Thoracic aorta (tissue), 2 donors: ENCODE results near the gene KRTAP19-5. TPM values are rescaled to one million over a fixed set of nuclear protein-coding genes. Genes with fewer than 3 reads are reported as not detected.
"Not testable (repeated sequence)": the region's sequence is repeated elsewhere in the genome, so short reads cannot be mapped to it uniquely, and the experiment has no call there.

Experiments used
- ATAC-seq: fragments of 150-250 bp; one replicate; pipeline ENCODE4 v1.8.0; 2017; ENCODE audit warnings: low read depth; ENCODE audit not compliant: insufficient number of reproducible peaks, low FRiP score
- DNase-seq: peaks from one replicate; pipeline ENCODE4 v3.0.0-alpha.2; 2020; ENCODE audit warnings: low spot score
- H3K27ac ChIP-seq, 2 donors: fragments of 200-600 bp; sonication (generic); 1 replicate in 1 of 2; 2 replicates in 1 of 2; pipeline ENCODE4 v1.5.1; 2016; ENCODE audit warnings: mild to moderate bottlenecking in 2 of 2, moderate library complexity in 2 of 2
- H3K27me3 ChIP-seq: fragments of 200-600 bp; sonication (generic); replicated peaks from 2 replicates; pipeline ENCODE4 v1.6.0; 2016; ENCODE audit warnings: mild to moderate bottlenecking; ENCODE audit not compliant: insufficient read depth
- H3K36me3 ChIP-seq: fragments of 200-600 bp; sonication (generic); one replicate; pipeline ENCODE4 v1.5.1; 2016
- H3K4me1 ChIP-seq, 2 donors: fragments of 200-600 bp; sonication (generic); 1 replicate in 1 of 2; 2 replicates in 1 of 2; pipeline versions ENCODE4 v1.5.1 to v1.6.0; 2016; ENCODE audit warnings: low read depth in 2 of 2, mild to moderate bottlenecking in 1 of 2; ENCODE audit not compliant: control insufficient read depth in 1 of 2
- H3K4me3 ChIP-seq: fragments of 200-600 bp; sonication (generic); 2 replicates; pipeline ENCODE4 v1.5.1; 2016; ENCODE audit warnings: mild to moderate bottlenecking
- H3K9me3 ChIP-seq: fragments of 200-600 bp; sonication (generic); 2 replicates; pipeline ENCODE4 v1.5.1; 2016
- total RNA-seq, 2 donors: library from RNA; depleted of rRNA; stranded (reverse); fragments of >200 nt; gene quantifications; one replicate each; pipeline versions ENCODE4 v1.1.0 to v1.2.3, GENCODE V29; 2016
- TF ChIP-seq, protein P1 (sequence below): fragments of 200-600 bp; sonication (generic); IDR thresholded peaks from one replicate; pipeline ENCODE4 v1.5.1; 2019; ENCODE audit warnings: antibody characterized with exemption

KRTAP19-5 gene
- not detected for total RNA-seq

DNA sequence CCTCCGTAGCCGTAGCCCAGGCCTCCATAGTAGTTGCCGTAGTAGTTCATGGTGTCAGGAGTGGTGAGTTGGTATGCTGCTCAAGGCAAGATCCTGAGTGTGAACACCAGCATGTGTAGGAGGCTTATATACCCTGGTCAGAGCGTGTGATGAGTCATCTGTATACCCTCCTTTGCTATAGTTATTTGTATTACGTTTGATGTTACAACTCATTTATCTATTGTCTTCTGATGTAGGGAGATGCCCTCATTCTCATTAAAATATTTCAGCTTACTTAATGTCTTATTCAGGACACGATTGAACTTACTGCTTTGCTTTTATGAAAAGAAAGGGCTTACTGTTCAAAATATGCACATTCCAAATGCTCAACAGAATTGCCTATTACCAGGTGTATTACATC lies at the start of gene KRTAP19-5:
KRTAP19-5 (minus strand) TSS at position 101 of the 400 bp plus-strand sequence; CDS start at position 50, 51 bp downstream.
- no peak within 1 kb of the TSS for H3K27ac ChIP-seq
- H3K36me3 ChIP-seq = no peaks in the 10 kb centered on the region
- ATAC-seq = no peak
- H3K9me3 ChIP-seq = no peaks in the 10 kb centered on the region
- no peaks in the 10 kb centered on the region for H3K4me1 ChIP-seq
- TF ChIP-seq, protein P1, sequence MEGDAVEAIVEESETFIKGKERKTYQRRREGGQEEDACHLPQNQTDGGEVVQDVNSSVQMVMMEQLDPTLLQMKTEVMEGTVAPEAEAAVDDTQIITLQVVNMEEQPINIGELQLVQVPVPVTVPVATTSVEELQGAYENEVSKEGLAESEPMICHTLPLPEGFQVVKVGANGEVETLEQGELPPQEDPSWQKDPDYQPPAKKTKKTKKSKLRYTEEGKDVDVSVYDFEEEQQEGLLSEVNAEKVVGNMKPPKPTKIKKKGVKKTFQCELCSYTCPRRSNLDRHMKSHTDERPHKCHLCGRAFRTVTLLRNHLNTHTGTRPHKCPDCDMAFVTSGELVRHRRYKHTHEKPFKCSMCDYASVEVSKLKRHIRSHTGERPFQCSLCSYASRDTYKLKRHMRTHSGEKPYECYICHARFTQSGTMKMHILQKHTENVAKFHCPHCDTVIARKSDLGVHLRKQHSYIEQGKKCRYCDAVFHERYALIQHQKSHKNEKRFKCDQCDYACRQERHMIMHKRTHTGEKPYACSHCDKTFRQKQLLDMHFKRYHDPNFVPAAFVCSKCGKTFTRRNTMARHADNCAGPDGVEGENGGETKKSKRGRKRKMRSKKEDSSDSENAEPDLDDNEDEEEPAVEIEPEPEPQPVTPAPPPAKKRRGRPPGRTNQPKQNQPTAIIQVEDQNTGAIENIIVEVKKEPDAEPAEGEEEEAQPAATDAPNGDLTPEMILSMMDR = no peak
- no peaks in the 10 kb centered on the region for H3K27me3 ChIP-seq
- DNase-seq = no peak
- H3K4me3 ChIP-seq = no peak within 1 kb of the TSS

DNA sequence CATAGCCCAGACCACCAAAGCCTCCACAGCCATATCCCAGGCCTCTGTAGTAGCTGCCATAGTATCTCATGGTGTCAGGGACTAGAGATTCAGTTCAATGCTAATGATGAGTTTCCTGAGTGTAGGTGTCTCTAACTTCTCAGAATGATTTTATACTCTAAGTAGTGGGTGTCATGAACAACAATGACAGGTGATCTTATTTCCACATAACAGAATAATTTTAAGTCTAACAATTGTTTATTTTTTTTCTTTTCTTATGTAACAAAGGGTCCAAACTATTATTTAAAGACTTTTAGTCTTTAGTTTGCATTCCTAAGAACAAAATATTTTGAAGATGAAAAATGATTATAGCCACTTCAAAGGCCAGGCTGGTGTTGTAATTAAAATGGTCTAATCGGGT lies 39.8 kb upstream of the KRTAP19-5 start, which contains the start of gene KRTAP19-6:
KRTAP19-6 (minus strand) TSS at position 101 of the 400 bp plus-strand sequence; CDS start at position 70, 31 bp downstream.
- no peaks in the 10 kb centered on the region for H3K27me3 ChIP-seq
- no peak within 1 kb of the TSS for H3K4me3 ChIP-seq
- ATAC-seq = no peak
- TF ChIP-seq, protein P1 = no peak
- H3K27ac ChIP-seq = no peak within 1 kb of the TSS
- no peaks in the 10 kb centered on the region for H3K4me1 ChIP-seq
- DNase-seq = no peak
- no peaks in the 10 kb centered on the region for H3K36me3 ChIP-seq
- no peaks in the 10 kb centered on the region for H3K9me3 ChIP-seq

DNA sequence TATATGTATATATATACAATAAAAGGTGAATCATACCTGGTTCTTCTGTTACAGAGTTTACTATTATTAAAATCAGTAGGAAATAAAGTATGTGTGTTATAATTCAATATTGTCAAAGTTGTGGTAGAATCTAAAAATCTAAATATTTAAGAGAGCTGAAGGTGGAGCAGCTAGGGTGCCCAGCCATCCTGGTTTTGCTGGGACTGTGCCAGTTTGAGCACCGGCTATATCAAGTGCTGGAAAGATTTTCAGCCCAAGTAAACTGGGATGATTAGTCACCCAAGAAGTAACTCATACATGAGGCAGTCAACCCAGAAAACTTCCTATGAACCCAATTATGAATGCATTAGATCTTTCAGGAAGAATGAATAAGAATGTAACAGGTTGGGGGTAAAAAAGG lies 16.9 kb upstream of the KRTAP19-5 start:
- Histone ChIP-seq H3K4me3 (no peak overlapping the region), H3K9me3 (no peaks in the 10 kb centered on the region), H3K27me3 (no peaks in the 10 kb centered on the region), H3K36me3 (no peaks in the 10 kb centered on the region), H3K4me1 (no peaks in the 10 kb centered on the region), H3K27ac (no peak overlapping the region)
- DNase-seq (no peak), ATAC-seq (no peak)
- TF ChIP-seq, protein P1 = no peak

DNA sequence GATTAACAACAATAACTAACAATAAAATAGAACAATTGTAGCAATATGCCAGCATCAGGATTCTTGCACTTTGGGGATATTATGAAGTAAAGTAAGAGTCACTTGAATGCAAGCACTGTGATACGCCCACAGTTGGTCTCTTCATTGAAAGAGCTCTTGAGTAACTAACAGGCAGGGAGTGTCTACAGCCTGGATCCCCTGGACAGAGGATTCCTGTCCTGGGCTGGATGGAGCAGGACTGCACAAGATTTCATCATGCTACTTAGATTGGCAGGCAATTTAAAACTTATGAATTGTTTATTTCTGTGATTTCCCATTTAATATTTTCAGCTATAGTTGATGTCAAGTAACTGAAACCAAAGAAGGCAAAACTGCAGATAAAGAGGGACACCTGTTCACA lies 13.7 kb upstream of the KRTAP19-5 start:
- ATAC-seq = no peak
- no peaks in the 10 kb centered on the region for H3K27me3 ChIP-seq
- no peaks in the 10 kb centered on the region for H3K9me3 ChIP-seq
- H3K36me3 ChIP-seq = no peaks in the 10 kb centered on the region
- H3K27ac ChIP-seq = no peak overlapping the region
- no peaks in the 10 kb centered on the region for H3K4me1 ChIP-seq
- no peak overlapping the region for H3K4me3 ChIP-seq
- TF ChIP-seq, protein P1 = no peak
- DNase-seq = no peak

DNA sequence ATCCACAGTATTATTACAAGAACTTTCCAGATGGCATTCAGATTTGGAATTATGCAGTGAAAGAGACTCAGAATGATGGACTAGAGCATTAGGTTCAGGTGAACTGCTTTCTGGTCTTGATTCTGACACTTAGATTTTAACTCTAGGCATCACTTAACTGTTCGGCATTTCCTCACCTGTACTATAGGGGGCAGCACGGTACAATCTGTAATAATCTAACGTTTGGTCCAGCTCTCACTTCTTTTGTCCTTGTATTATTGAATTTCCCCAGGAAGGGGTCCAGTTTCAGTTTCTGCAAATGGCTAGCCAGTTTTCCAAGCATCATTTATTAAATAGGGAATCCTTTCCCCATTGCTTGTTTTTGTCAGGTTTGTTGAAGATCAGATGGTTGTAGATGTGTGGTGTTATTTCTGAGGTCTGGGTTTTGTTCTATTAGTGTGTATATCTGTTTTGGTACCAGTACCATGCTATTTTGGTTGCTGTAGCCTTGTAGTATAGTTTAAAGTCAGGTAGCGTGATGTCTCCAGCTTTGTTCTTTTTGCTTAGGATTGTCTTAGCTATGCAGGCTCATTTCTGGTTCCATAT lies 3.8 kb upstream of the KRTAP19-5 start:
- H3K27me3 ChIP-seq, H3K9me3 ChIP-seq, H3K4me1 ChIP-seq, H3K4me3 ChIP-seq, DNase-seq, ATAC-seq, H3K36me3 ChIP-seq, H3K27ac ChIP-seq: not testable (repeated sequence)

DNA sequence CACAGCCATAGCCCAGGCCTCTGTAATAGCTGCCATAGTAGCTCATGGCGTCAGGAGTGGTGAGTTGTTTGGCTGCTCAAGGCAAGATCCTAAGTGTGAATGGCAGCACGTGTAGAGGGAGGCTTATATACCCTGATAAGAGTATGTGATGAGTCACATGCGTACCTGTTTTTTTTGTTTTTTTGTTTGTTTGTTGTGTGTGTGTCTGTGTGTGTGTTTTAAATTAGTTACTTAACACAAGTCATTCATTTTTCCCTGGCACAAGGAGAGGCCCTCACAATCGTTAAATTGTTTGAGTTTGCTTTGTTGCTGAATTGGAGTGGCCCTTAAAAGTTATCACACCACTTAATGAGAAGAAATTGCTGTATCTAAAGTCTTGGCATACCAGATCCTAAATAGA lies 4.9 kb downstream of the KRTAP19-5 start, which contains the start of gene KRTAP19-4:
KRTAP19-4 (minus strand) TSS at position 101 of the 400 bp plus-strand sequence; CDS start at position 46, 55 bp downstream.
- H3K4me3 ChIP-seq = no peak within 1 kb of the TSS
- no peaks in the 10 kb centered on the region for H3K36me3 ChIP-seq
- no peak within 1 kb of the TSS for H3K27ac ChIP-seq

More for the DNA sequence above, 4.9 kb downstream of the KRTAP19-5 start, which contains the start of gene KRTAP19-4:
- no peak for DNase-seq
- TF ChIP-seq, protein P1 = no peak
- no peaks in the 10 kb centered on the region for H3K4me1 ChIP-seq
- no peaks in the 10 kb centered on the region for H3K9me3 ChIP-seq
- no peaks in the 10 kb centered on the region for H3K27me3 ChIP-seq
- ATAC-seq = no peak
